ENCODE results near the gene SEC24B. TPM values are rescaled to one million over a fixed set of nuclear protein-coding genes. Genes with fewer than 3 reads are reported as not detected.

SEC24B gene
- total and polyA plus RNA-seq, 12 donors: 7.3 to 34.1 (median 29.6) TPM

- Histone ChIP-seq H3K27ac (no peak overlapping the region), H3K4me3 (no peak overlapping the region), H3K4me1 (peaks cover 0 to 8% (median 0%) of the 10 kb centered on the region in 9 donors), H3K9me3 (no peaks in the 10 kb centered on the region), H3K27me3 (no peaks in the 10 kb centered on the region), H3K36me3 (peaks cover 0 to 97% (median 38%) of the 10 kb centered on the region in 9 donors)
- intact Hi-C loops (cut with DNase I): loop anchor here in 5 of 10 donors (5.0 to 10.0 kb wide), 3 partner anchors 53 to 65 kb away; partner anchors contain the start of gene SEC24B (in 4 of the 5)
- ATAC-seq: no peak
- no peak for TF ChIP-seq CTCF (IDR thresholded peaks at IDR 0.05)
- no peak for DNase-seq
These were observed 63.9 kb downstream of the SEC24B start for GRCh38 chr4:109497511-109497910.

- peaks cover 0 to 4% (median 0%) of the 10 kb centered on the region in 9 donors for H3K4me1 ChIP-seq
- H3K27me3 ChIP-seq: no peaks in the 10 kb centered on the region
- H3K9me3 ChIP-seq: no peaks in the 10 kb centered on the region
- H3K4me3 ChIP-seq: no peak overlapping the region
- H3K36me3 ChIP-seq: peaks cover 0 to 98% (median 38%) of the 10 kb centered on the region in 9 donors
- 90 to 97% methylated on average over 2 of the region's 2 CpGs for WGBS, 2 donors
- TF ChIP-seq CTCF (IDR thresholded peaks at IDR 0.05): no peak
- ATAC-seq (no peak), DNase-seq (no peak)
- intact Hi-C loops (cut with DNase I): loop anchor here in 5 of 10 donors (5.0 to 10.0 kb wide), 3 partner anchors 55 to 67 kb away; partner anchors contain the start of gene SEC24B (in 4 of the 5)
- no peak overlapping the region for H3K27ac ChIP-seq
These were observed 65.9 kb downstream of the SEC24B start for GRCh38 chr4:109499513-109499912.

- Histone ChIP-seq H3K4me3 (no peak overlapping the region), H3K36me3 (peaks cover 0 to 98% (median 21%) of the 10 kb centered on the region in 9 donors), H3K9me3 (peaks cover 0 to 4% (median 0%) of the 10 kb centered on the region in 11 donors), H3K27me3 (no peaks in the 10 kb centered on the region), H3K27ac (no peak overlapping the region), H3K4me1 (no peaks in the 10 kb centered on the region)
- no peak for ATAC-seq
- no peak for DNase-seq
- TF ChIP-seq CTCF (IDR thresholded peaks at IDR 0.05): no peak
- intact Hi-C loops (cut with DNase I): loop anchor here in 1 of 10 donors (10.0 kb wide), 1 partner anchor 72 kb away; the partner anchor contains the start of gene SEC24B
These were observed 73.3 kb downstream of the SEC24B start for GRCh38 chr4:109506890-109507289.

GRCh38 chr4:109510687-109511086 lies 77.1 kb downstream of the SEC24B start:
- no peaks in the 10 kb centered on the region for H3K4me1 ChIP-seq
- no peak for ATAC-seq

More at GRCh38 chr4:109510687-109511086, 77.1 kb downstream of the SEC24B start:
- Histone ChIP-seq H3K4me3 (no peak overlapping the region), H3K36me3 (peaks cover 0 to 100% (median 21%) of the 10 kb centered on the region in 9 donors), H3K27me3 (no peaks in the 10 kb centered on the region), H3K27ac (no peak overlapping the region), H3K9me3 (no peaks in the 10 kb centered on the region)
- TF ChIP-seq CTCF (IDR thresholded peaks at IDR 0.05): no peak
- intact Hi-C loops (cut with DNase I): loop anchor here in 1 of 10 donors (10.0 kb wide), 1 partner anchor 76 kb away; the partner anchor contains the start of gene SEC24B
- no peak for DNase-seq
- WGBS, 2 donors: 69 to 77% methylated on average over 2 of the region's 2 CpGs

Data from heart right ventricle (tissue), 16 donors.